ENCODE data around the gene PDLIM5. TPM values are rescaled to one million over a fixed set of nuclear protein-coding genes. Genes with fewer than 3 reads are reported as not detected.
A peak's percentile ranks its signal among the peaks of the same experiment; 100 is the strongest.

PDLIM5 gene
- total and polyA plus RNA-seq, 4 donors: 64.4 to 762 (median 228) TPM

DNA sequence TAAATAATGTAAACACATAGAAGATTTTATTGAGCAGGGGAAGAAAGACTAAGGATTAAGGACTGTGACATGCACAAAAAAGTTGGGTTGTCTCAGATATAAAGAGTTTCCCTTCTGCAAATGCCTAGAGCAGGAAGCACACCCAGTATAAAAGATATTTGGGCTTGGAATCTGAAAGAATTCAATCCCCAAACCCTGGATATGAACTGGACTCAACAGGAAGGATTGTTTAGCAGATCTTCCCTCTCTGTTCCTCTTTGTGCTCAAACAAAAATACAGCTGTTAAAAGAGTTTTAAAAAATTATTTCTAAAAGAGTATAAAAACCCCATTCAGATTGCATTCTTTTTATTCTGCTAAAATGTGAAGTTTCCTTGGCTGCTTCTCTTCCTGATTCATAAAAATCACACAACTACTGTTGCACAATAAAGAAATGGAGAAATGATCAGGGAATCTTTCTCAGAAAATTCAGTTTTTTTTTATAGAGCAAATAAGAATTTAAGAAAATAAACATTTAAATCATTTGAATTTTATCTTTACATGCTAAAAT lies 71.4 kb downstream of the PDLIM5 start:
- peaks cover 2 to 25% of the 10 kb centered on the region in 2 donors for H3K4me1 ChIP-seq (ENCODE audit: control insufficient read depth in 1 of 2, insufficient read depth in 2 of 2, low read length in 2 of 2)
- intact Hi-C loops (cut with DNase I): loop anchor here in 1 of 2 donors (5.0 kb wide), 1 partner anchor 49 kb away; no protein-coding TSS in a partner anchor
- peak; percentile 28 for ATAC-seq (ENCODE audit: low FRiP score)
- H3K4me3 ChIP-seq (ENCODE audit: low read length in 2 of 2): no peak overlapping the region
- peaks cover 0 to 2% of the 10 kb centered on the region in 2 donors for H3K36me3 ChIP-seq (ENCODE audit: control insufficient read depth in 1 of 2, insufficient read depth in 2 of 2, low read length in 1 of 2)
- no peak for DNase-seq
- H3K27ac ChIP-seq (ENCODE audit: low read depth in 1 of 2, low read length in 2 of 2): no peak overlapping the region
- no peaks in the 10 kb centered on the region for H3K9me3 ChIP-seq (ENCODE audit: control insufficient read depth, low read length)
- H3K27me3 ChIP-seq (ENCODE audit: control insufficient read depth in 1 of 2, insufficient read depth in 2 of 2, low read length in 1 of 2): no peaks in the 10 kb centered on the region

DNA sequence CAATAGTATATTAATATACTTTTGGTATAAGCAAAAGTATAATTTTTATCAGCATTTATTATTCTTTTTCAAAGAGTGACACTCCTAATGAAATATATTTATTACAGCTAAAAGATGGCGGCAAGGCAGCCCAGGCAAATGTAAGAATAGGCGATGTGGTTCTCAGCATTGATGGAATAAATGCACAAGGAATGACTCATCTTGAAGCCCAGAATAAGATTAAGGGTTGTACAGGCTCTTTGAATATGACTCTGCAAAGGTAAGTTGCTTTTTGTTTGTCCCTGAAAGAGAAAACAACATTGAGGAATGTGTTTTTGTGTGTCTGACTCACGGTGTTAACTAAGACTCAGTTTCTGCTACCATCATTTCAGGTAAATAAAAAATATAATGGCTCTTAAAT lies 71.9 kb downstream of the PDLIM5 start:
- intact Hi-C loops (cut with DNase I): loop anchor here in 1 of 2 donors (5.0 kb wide), 1 partner anchor 49 kb away; no protein-coding TSS in a partner anchor
- DNase-seq: no peak
- no peak overlapping the region for H3K27ac ChIP-seq (ENCODE audit: low read depth in 1 of 2, low read length in 2 of 2)
- H3K4me3 ChIP-seq (ENCODE audit: low read length in 2 of 2): no peak overlapping the region
- H3K27me3 ChIP-seq (ENCODE audit: control insufficient read depth in 1 of 2, insufficient read depth in 2 of 2, low read length in 1 of 2): no peaks in the 10 kb centered on the region
- H3K9me3 ChIP-seq (ENCODE audit: control insufficient read depth, low read length): no peaks in the 10 kb centered on the region
- ATAC-seq (ENCODE audit: low FRiP score): no peak
- H3K4me1 ChIP-seq (ENCODE audit: control insufficient read depth in 1 of 2, insufficient read depth in 2 of 2, low read length in 2 of 2): peaks cover 2 to 25% of the 10 kb centered on the region in 2 donors
- H3K36me3 ChIP-seq (ENCODE audit: control insufficient read depth in 1 of 2, insufficient read depth in 2 of 2, low read length in 1 of 2): peaks cover 0 to 2% of the 10 kb centered on the region in 2 donors
- 81 to 85% methylated on average over 3 of the region's 3 CpGs for WGBS, 2 donors

DNA sequence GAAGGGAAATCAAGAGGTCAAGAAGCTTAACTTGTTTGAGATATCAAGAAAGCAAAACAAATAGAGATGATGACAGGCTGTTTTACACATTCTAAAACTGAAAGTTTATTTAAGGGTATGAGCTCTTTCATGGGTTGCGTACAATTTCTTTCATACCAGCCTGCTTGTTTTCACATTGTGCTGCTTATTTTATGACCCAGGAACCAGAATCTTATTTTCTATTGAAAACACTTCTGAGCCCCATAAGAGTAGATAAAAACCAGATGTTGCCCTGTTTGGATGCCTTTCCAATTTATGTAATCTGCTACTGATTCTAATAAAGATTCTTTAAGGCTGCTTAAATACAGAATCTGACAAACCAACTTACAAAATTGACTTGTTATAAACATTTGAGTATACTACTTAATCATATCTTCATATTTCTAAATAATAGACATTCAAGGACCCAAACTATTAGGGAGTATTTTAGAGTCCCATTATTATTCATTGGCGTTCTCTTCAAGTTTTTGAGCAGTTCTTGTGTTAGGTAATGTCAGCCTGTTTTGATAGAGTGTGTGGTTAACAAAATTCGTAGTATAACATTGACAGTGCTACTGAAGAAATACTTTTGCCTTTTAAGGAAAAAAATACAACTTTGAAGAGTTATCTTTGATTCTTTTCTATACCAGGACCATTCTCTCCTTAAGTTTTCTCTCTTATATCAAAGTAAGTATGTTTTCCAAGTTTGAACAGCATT lies 74.4 kb downstream of the PDLIM5 start:
- peaks cover 0 to 15% of the 10 kb centered on the region in 2 donors for H3K4me1 ChIP-seq (ENCODE audit: control insufficient read depth in 1 of 2, insufficient read depth in 2 of 2, low read length in 2 of 2)

DNA sequence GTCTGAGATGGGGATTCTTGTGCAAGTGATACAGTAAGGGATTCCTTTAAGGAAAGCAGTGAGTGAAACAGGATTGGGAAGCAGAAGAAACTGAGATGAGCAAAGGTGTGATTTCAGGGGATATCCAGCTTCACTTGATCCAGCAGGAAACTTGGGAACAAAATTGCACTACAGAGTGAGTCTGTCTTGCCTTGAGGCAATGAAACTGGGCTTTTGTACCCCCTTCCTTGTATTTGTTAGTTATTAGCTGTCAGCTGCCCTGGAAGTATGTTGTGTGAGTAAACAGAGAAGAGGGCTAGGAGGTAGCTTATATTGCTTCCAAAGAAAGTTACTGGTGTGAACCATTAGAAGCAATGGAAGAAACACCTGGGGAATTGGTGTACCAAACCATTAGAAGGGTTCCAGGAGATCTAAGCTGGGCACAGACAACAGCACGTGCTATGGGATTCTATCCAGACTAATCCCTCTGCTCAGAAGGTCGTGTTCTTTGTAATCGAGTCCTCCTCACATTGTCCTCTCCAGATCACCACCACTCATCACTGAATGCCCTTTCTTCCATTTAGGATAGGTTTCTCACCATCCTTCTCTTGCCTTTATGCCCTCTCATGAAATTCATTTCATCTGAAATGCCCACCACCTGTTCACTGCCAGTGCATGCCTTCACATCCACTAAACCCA lies 76.0 kb downstream of the PDLIM5 start:
- 61 to 71% methylated on average over 3 of the region's 3 CpGs for WGBS, 2 donors
- DNase-seq: no peak

More for the DNA sequence above, 74.4 kb downstream of the PDLIM5 start:
- ATAC-seq (ENCODE audit: low FRiP score): no peak
- intact Hi-C loops (cut with DNase I): no loop called here
- Histone ChIP-seq H3K9me3 (ENCODE audit: control insufficient read depth, low read length) (no peaks in the 10 kb centered on the region), H3K27ac (ENCODE audit: low read depth in 1 of 2, low read length in 2 of 2) (peak overlapping the region in 1 of 2 donors; percentile 43), H3K36me3 (ENCODE audit: control insufficient read depth in 1 of 2, insufficient read depth in 2 of 2, low read length in 1 of 2) (no peaks in the 10 kb centered on the region), H3K27me3 (ENCODE audit: control insufficient read depth in 1 of 2, insufficient read depth in 2 of 2, low read length in 1 of 2) (no peaks in the 10 kb centered on the region), H3K4me3 (ENCODE audit: low read length in 2 of 2) (no peak overlapping the region)
- 2 to 8% methylated on average over 3 of the region's 3 CpGs for WGBS, 2 donors
- no peak for DNase-seq

DNA sequence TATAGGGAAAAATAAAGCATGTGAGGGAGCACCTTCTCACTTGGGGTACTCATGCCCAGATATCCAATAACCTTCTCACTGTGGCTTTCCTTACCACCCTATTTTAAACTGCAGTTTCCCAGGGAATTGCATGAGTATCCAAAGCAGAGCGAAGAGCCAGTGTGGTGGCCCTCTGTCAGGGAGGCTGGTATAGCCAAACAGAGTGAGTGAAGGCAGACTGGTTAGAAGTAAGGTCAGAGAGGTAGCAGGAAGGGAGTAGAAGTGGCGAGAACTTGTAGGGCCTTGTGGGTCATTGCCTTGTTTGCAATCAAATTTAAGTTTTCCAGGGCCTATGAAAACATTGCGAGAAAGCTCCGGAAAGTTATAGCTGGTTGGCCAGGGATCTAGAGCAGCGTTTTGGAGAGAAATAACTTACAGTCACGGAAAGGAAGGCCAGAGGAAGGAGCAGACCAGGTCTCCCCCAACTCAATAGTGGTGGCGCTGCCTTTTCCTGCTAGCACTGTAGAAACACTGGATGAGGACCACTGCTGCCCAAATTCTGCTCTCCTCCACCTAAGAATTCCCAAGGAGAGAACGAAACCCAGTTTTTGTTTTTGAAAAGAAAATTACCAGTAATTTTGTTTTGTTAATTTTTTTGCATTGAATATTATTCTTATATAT lies 77.2 kb downstream of the PDLIM5 start:
- peak; percentile 36 for ATAC-seq (ENCODE audit: low FRiP score)
- 14 to 20% methylated on average over 8 of the region's 8 CpGs for WGBS, 2 donors

More for the DNA sequence above, 76.0 kb downstream of the PDLIM5 start:
- Histone ChIP-seq H3K4me1 (ENCODE audit: control insufficient read depth in 1 of 2, insufficient read depth in 2 of 2, low read length in 2 of 2) (peaks cover 0 to 12% of the 10 kb centered on the region in 2 donors), H3K9me3 (ENCODE audit: control insufficient read depth, low read length) (no peaks in the 10 kb centered on the region), H3K36me3 (ENCODE audit: control insufficient read depth in 1 of 2, insufficient read depth in 2 of 2, low read length in 1 of 2) (no peaks in the 10 kb centered on the region), H3K27ac (ENCODE audit: low read depth in 1 of 2, low read length in 2 of 2) (peak overlapping the region in 1 of 2 donors; percentile 32), H3K27me3 (ENCODE audit: control insufficient read depth in 1 of 2, insufficient read depth in 2 of 2, low read length in 1 of 2) (no peaks in the 10 kb centered on the region), H3K4me3 (ENCODE audit: low read length in 2 of 2) (no peak overlapping the region)
- intact Hi-C loops (cut with DNase I): no loop called here
- ATAC-seq (ENCODE audit: low FRiP score): no peak

DNA sequence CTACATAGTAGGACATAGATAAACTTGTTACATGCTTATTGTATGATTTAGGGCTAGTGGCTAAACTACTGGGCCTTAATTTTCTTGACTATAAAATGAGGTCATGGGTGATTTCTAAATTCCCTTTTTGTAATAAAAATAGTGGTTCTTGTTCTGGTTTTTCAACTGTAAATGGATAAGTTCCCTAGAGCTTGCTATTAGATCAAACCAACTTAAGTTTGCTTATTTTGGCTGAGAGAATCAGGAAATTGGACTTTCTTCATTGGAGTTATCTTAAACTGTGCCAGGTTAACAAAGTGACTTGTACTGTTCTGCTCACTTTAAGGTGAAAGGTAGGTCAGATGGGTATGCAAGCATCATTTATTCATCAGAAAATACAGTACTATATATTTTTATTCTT lies 78.3 kb downstream of the PDLIM5 start:
- no peaks in the 10 kb centered on the region for H3K27me3 ChIP-seq (ENCODE audit: control insufficient read depth in 1 of 2, insufficient read depth in 2 of 2, low read length in 1 of 2)
- no peak overlapping the region for H3K27ac ChIP-seq (ENCODE audit: low read depth in 1 of 2, low read length in 2 of 2)
- H3K36me3 ChIP-seq (ENCODE audit: control insufficient read depth in 1 of 2, insufficient read depth in 2 of 2, low read length in 1 of 2): no peaks in the 10 kb centered on the region
- no peak for ATAC-seq (ENCODE audit: low FRiP score)
- no peak overlapping the region for H3K4me3 ChIP-seq (ENCODE audit: low read length in 2 of 2)
- intact Hi-C loops (cut with DNase I): no loop called here
- no peaks in the 10 kb centered on the region for H3K9me3 ChIP-seq (ENCODE audit: control insufficient read depth, low read length)
- peaks cover 4 to 10% of the 10 kb centered on the region in 2 donors for H3K4me1 ChIP-seq (ENCODE audit: control insufficient read depth in 1 of 2, insufficient read depth in 2 of 2, low read length in 2 of 2)
- no peak for DNase-seq

More for the DNA sequence above, 77.2 kb downstream of the PDLIM5 start:
- Histone ChIP-seq H3K4me3 (ENCODE audit: low read length in 2 of 2) (no peak overlapping the region), H3K27me3 (ENCODE audit: control insufficient read depth in 1 of 2, insufficient read depth in 2 of 2, low read length in 1 of 2) (no peaks in the 10 kb centered on the region), H3K36me3 (ENCODE audit: control insufficient read depth in 1 of 2, insufficient read depth in 2 of 2, low read length in 1 of 2) (no peaks in the 10 kb centered on the region), H3K27ac (ENCODE audit: low read depth in 1 of 2, low read length in 2 of 2) (peak overlapping the region; percentile 33 to 80), H3K9me3 (ENCODE audit: control insufficient read depth, low read length) (no peaks in the 10 kb centered on the region), H3K4me1 (ENCODE audit: control insufficient read depth in 1 of 2, insufficient read depth in 2 of 2, low read length in 2 of 2) (peaks cover 0 to 7% of the 10 kb centered on the region in 2 donors)
- intact Hi-C loops (cut with DNase I): no loop called here
- DNase-seq: no peak

DNA sequence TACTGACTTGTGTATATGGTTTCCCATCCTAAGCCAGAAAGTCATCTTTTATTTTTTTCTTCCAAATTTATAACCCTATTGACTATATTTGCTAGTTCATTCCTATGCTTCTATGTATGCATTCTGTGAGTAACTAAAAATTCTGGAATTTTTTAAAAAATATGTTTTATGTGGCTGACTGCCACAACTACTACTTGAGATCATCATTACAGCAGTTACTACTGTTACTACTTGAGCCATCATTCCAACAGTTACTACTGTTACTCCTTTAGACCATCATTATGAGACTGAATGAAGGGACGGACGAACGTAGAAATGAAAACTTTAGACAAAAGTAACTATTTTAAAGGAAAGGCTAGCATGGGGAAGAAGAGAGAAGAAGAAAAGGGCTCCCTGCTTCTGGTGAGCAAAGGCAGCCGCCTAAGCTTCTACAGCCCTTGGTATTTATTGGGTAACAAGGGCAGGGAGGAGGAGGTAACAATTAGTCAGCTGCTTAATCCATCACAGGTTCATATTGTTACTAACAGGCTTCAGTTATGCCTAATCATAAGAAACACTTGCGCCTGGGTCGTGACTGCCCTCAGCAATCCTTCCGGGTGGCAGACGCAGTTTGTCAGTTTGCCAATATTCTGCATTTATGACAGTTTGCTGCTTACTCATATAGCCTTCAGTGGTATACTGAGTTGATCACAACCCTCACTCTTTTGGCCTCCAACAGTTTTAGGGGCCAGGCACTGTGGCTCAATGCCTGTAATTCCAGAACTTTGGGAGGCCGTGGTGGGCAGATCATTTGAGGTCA lies 80.4 kb downstream of the PDLIM5 start:
- peaks cover 8 to 18% of the 10 kb centered on the region in 2 donors for H3K4me1 ChIP-seq (ENCODE audit: control insufficient read depth in 1 of 2, insufficient read depth in 2 of 2, low read length in 2 of 2)
- no peaks in the 10 kb centered on the region for H3K27me3 ChIP-seq (ENCODE audit: control insufficient read depth in 1 of 2, insufficient read depth in 2 of 2, low read length in 1 of 2)
- peak overlapping the region in 1 of 2 donors; percentile 15 for H3K27ac ChIP-seq (ENCODE audit: low read depth in 1 of 2, low read length in 2 of 2)
- no peaks in the 10 kb centered on the region for H3K9me3 ChIP-seq (ENCODE audit: control insufficient read depth, low read length)
- no peaks in the 10 kb centered on the region for H3K36me3 ChIP-seq (ENCODE audit: control insufficient read depth in 1 of 2, insufficient read depth in 2 of 2, low read length in 1 of 2)
- DNase-seq (no peak), ATAC-seq (ENCODE audit: low FRiP score) (no peak)
- no peak overlapping the region for H3K4me3 ChIP-seq (ENCODE audit: low read length in 2 of 2)
- intact Hi-C loops (cut with DNase I): no loop called here
- 72 to 73% methylated on average over 9 of the region's 9 CpGs for WGBS, 2 donors
